Measurements from ENCODE around the gene CMTR1.

DNA sequence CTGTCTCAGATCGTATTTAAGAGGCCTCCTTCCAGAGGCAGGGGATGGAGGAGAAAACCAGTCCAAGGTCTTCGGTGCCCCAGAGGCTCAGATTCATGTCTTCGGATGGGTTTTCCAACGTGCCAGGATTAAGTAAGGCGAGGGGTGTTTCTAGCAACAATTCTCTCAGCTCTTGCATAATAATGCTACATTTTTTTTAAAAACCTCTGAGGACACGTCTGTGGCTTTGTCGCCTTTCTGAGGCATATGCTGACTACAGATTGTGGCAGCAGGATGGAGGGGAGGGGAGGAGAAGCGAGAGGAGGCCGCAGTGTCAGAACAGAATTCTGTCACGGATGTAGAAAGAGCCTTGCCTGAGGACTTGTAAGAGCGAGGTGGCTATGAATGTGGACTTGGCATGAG is 84.4 kb downstream of the CMTR1 start:
- no peak for TF ChIP-seq CEBPB (IDR thresholded peaks at IDR 0.05; ENCODE audit: borderline replicate concordance, low read depth, low read length)
- TF ChIP-seq ZFP36L1 (CRISPR knock-in tag; IDR thresholded peaks at IDR 0.05): no peak
- no peak for TF ChIP-seq PITX1 (CRISPR knock-in tag; IDR thresholded peaks at IDR 0.05)
- TF ChIP-seq EP300 (IDR thresholded peaks at IDR 0.05; ENCODE audit: low read depth in 2 of 2, low read length in 2 of 2): no peak
- TF ChIP-seq EP300 (CRISPR knock-in tag; IDR thresholded peaks at IDR 0.05; ENCODE audit: borderline replicate concordance): no peak
- TF ChIP-seq NCOA1 (CRISPR knock-in tag; IDR thresholded peaks at IDR 0.05): no peak
- no peak for TF ChIP-seq MAX (IDR thresholded peaks at IDR 0.05)
- no peak for TF ChIP-seq ZNF549 (CRISPR knock-in tag; IDR thresholded peaks at IDR 0.05)
- TF ChIP-seq ZNF232 (CRISPR knock-in tag; IDR thresholded peaks at IDR 0.05; ENCODE audit: borderline replicate concordance): no peak
- TF ChIP-seq ASH2L (IDR thresholded peaks at IDR 0.05; ENCODE audit: insufficient read length, low read depth, low read length): no peak
- TF ChIP-seq CTCF (CRISPR knock-in tag; IDR thresholded peaks at IDR 0.05): no peak
- no peak for TF ChIP-seq POLR2AphosphoS2 (IDR thresholded peaks at IDR 0.05; ENCODE audit: low read depth, low read length)
- no peak for TF ChIP-seq ZBTB7A (CRISPR knock-in tag; IDR thresholded peaks at IDR 0.05)
- TF ChIP-seq, protein P1, sequence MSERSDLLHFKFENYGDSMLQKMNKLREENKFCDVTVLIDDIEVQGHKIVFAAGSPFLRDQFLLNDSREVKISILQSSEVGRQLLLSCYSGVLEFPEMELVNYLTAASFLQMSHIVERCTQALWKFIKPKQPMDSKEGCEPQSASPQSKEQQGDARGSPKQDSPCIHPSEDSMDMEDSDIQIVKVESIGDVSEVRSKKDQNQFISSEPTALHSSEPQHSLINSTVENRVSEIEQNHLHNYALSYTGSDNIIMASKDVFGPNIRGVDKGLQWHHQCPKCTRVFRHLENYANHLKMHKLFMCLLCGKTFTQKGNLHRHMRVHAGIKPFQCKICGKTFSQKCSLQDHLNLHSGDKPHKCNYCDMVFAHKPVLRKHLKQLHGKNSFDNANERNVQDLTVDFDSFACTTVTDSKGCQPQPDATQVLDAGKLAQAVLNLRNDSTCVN (CRISPR knock-in tag; IDR thresholded peaks at IDR 0.05; ENCODE audit: borderline replicate concordance): no peak

Measured in HepG2 (cell line).